ENCODE data around the gene RCSD1.

The RCSD1 gene

GRCh38 chr1:167645140-167645541, 15.1 kb downstream of the RCSD1 start:
- DNase-seq, result no peak

- no peak for DNase-seq
These were observed 15.8 kb downstream of the RCSD1 start for GRCh38 chr1:167645625-167646414.

DNA sequence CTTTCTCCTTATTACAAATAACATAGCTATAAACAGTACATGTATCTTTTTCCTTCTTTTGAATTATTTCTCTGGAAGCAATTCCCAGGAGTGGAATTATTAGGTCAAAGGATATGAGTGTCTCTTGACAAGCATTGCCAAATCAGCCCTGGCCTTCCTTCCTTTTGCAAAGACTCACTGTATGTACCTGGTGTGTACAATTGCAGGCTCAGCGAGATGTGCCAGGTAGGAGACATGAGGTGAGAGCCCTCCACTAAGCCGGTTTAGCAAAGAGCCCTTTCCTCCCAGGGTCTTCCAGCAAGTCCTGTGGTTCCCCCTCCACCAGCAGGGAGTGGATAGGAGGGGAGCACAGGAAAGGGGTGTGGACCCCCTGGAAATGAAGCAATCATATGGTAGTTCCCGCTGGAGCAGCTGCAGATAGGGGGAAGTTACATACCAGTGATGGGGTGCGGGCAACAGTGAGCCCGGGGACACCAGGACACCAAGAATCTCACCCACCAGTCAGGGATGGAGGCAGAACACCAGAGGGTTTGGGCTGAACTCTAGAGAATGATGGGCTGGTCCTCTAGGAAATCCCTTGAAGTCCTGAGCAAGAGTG, 18.3 kb downstream of the RCSD1 start:
- DNase-seq, result no peak

- no peak for DNase-seq
These were observed 19.1 kb downstream of the RCSD1 start for GRCh38 chr1:167648978-167649744.

DNA sequence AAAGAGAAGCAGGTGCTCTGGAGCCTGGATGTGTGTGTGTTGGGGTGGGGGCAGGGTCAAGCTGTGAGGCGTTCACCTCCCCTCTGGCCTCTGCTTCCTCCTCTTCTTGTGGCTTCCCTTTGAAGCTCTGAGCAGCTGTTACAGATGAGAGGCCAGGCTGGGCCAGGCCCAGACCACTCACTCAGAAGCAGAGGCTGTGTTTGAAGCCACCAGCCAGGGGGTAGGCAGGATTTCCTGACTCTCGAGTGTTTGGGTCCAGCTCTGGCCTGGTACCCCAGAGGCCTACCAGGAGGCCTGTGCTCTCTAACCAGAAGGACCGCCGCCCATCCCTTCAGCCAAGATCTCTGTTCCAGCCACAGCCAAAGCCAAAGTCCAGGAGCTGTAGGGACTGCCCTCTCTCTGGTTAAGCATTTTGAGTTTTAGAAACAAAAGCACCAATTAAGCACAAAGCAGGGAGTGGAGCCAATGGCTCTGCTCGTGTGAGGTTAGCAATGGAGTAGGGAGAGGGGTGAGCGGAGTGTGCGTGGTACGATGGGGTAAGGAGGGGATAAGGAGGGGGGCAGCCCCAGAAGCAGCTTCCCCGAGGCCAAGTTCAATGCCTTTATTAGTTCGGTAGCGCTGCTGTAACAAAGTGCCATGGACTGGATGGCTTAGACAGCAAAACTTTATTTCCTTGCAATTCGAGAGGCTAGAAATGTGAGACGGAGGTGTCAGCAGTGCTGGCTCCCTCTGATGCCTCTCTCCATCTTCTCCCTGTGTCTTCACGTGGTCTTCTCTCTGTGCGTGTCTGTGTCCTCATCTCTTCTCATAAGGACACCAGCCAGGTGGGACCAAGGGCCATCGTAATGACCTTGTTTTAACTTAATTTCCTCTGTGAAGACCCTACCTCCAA, 20.5 kb downstream of the RCSD1 start:
- DNase-seq, result peak; percentile 31

- DNase-seq, result peak; percentile 32
These were observed 21.2 kb downstream of the RCSD1 start for GRCh38 chr1:167651161-167651693.

- no peak for DNase-seq
These were observed 25.0 kb downstream of the RCSD1 start for GRCh38 chr1:167654975-167655575.

DNA sequence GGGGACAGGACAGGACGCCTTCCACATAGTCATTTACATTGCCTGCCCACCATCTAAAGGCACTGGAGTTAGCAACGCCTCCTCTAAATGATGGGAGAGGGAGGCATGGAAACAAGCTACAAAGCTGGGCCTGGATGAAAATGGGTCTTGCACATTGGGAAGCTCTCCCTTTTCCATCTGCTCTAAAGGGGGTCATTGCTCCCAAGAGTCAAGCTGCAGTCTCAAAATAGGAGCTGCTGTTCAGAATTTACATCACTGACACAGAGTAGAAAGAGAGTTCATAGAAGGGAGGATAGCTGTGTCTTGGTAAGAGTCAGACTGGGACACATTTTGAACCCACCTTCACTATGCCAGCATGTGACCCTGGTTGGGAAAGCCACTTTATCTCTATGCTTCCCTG, 26.6 kb downstream of the RCSD1 start:
- no peak for DNase-seq

GRCh38 chr1:167658574-167659328, 28.7 kb downstream of the RCSD1 start:
- no peak for DNase-seq

DNA sequence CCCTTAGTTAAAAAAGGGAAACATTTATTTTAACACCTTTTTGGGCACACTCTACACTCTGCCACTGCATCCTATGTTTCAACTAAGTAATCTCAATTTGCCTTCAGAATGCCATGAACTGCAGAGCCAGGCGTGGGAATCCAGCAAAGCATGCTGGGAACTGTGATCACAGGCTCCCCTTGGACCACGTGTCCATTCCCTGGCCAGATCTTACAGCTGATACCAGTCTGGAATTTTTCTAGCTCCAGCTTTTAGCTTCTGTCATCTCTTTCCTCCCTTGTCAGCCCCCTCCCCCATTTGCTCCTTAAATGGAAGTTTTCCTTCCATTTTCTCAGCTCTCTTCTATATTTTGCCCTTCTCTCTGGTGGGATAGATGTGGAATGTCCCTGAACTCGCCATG, 29.4 kb downstream of the RCSD1 start:
- DNase-seq, result no peak

DNA sequence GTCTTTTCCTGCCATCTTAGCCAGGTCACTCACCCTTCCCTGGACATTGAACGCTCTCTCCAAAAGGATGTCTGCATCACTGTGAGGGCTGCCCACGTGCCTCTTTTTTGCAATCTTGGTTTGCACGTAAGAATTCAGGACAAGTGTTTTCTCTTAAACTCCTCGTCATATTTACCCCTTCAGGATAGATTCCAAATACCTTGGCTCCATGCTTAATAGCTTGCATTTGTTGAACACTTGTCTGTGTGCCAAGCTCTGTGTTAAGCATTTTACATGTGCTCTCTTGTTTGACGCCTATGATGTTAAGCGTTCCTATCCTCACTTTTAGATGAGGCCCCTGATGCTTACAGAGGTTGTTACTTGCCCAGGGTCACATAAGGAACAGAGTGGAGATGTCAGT, 29.8 kb downstream of the RCSD1 start:
- no peak for DNase-seq

DNA sequence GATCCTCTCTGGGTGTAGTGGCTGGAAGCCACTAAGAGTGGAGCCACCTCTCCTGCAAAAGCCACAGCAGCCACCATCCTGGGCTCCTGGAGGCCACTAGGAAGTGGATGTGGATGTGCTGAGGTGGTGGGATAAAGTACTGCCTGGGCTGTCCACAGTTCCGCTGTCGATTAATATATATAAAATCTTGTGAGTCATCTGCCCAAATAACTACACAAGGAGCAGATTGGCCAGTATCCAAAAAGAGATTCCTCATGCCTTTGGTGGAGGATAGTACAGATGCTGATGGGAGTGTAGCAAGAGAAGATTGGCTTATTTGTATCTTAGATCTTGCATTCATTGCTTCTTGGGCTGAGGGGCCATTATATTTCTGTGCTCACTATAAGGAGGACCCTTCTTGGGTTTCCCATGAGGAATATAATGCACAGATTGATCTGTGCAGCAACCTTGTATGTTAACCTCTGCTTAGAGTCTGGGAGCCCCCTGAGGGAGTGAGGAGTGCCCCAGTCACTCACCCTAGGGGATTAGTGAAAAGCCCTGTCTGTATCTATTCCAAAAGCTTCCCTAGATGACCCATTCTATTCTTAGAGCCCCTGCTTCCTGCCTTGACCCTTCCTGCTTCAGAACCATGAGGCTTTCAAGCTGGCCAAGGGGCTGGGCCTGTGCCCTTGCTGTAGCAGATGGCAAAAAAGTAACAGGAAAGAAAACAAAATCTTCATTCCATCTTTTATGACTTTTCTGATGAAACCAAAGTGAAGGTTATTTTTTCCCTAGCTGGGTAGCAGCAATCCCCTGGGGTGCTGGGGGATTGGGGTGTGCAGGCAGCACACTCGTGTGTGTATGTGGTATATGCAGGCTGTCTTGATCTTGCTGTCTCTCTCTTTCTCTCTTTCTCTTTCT, 31.7 kb downstream of the RCSD1 start:
- no peak for DNase-seq

DNA sequence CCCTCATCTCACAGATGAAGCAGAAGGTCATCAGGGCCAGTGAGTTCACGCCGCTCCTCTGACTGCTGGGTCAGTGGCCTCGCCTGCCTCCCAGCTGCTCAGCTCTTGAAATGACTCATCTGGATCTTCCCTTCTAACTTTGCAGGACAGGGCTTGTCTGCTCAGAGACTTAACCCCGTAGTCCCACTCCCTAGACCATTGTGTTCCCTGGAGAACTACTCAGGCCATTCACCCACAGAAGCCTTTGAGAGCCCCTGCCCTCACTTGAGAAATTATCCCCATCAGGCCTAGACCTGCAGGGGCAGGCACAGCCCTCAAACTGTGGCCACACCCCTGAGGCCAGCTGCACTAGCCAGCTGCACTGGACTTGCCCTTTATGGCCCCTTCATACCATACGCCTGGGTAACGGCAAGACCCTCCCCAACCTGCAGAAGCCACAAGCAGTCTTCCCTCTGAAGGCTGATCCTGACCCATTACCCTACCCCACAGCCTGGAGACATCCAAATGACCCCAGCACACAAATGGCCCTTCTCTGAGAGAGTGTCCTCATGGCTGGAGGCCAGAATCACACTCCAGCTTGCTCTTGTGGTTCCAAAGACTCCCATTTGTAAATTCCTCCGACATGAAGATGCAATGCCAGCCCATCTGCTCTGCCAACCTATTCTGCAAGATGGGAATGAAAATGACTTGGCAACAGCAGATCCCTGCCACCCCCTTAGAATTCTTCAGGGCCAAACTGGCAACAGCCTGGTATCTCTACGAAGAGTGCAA, 33.2 kb downstream of the RCSD1 start:
- no peak for DNase-seq

DNA sequence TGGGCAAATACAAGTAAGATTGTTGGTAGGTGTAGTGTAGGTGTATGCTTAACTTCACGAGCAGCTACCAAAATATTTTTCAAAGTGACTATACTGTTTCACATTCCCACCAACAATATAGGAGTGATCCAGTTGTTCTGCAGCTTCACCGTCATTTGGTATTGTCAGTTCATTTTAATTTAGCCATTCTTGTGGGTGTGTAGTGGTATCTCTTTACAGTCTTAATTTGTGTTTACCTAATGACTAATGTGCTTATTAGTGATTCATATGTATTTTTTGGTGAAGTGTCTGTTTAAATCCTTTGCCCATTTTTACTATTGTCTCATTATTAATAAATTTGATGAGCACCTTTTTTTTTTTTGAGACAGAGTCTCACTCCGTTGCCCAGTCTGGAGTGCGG, 35.4 kb downstream of the RCSD1 start:
- no peak for DNase-seq

GRCh38 chr1:167666416-167666815, 36.4 kb downstream of the RCSD1 start:
- no peak for DNase-seq

DNA sequence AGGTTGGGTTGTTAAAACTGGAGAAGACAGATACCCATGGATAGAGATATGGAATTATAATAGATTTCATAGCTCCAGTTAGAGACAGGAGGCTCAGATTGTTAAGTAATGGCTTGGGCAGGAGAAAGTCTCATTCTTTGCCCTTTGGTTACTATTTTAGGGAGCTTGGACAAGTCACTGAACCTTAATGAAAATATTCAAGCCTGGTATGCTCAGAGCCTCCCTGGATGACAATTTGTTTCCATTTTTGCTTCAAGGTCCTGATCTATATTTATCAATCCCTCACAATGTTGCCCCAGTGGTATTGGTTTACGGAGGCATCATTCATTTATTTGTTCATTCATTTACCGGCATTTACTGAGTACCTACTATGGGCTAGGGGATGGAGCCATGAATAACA, 37.5 kb downstream of the RCSD1 start:
- DNase-seq, result no peak

GRCh38 chr1:167668108-167668507, 38.1 kb downstream of the RCSD1 start:
- no peak for DNase-seq

- DNase-seq, result no peak
These were observed 39.4 kb downstream of the RCSD1 start for GRCh38 chr1:167669209-167670124.
